IPS-11a (cell line): ENCODE results near the gene MBP.
"Not testable (repeated sequence)": the region's sequence is repeated elsewhere in the genome, so short reads cannot be mapped to it uniquely, and the experiment has no call there.

Experiments used
- H3K4me3 ChIP-seq: one replicate; pipeline ENCODE4 v1.5.1; 2013; ENCODE audit warnings: low read depth, low read length, control low read depth

MBP gene

GRCh38 chr18:76957384-76958355 lies 174.9 kb downstream of the MBP start:
- no peak overlapping the region for H3K4me3 ChIP-seq

- no peak overlapping the region for H3K4me3 ChIP-seq
Observed at GRCh38 chr18:76956648-76957047, 175.9 kb downstream of the MBP start.

GRCh38 chr18:76955524-76956170 lies 176.9 kb downstream of the MBP start:
- H3K4me3 ChIP-seq, result no peak overlapping the region

GRCh38 chr18:76953583-76954233 lies 178.9 kb downstream of the MBP start:
- no peak overlapping the region for H3K4me3 ChIP-seq

GRCh38 chr18:76953156-76953555 lies 179.4 kb downstream of the MBP start:
- H3K4me3 ChIP-seq, result no peak overlapping the region

GRCh38 chr18:76952747-76953146 lies 179.8 kb downstream of the MBP start:
- no peak overlapping the region for H3K4me3 ChIP-seq

- no peak overlapping the region for H3K4me3 ChIP-seq
Observed at GRCh38 chr18:76951456-76952247, 180.9 kb downstream of the MBP start.

GRCh38 chr18:76948345-76948744 lies 184.2 kb downstream of the MBP start:
- no peak overlapping the region for H3K4me3 ChIP-seq

- H3K4me3 ChIP-seq, result not testable (repeated sequence)
Observed at GRCh38 chr18:76944346-76944745, 188.2 kb downstream of the MBP start.

- H3K4me3 ChIP-seq, result no peak overlapping the region
Observed at GRCh38 chr18:76943542-76944339, 188.8 kb downstream of the MBP start.

- H3K4me3 ChIP-seq, result no peak overlapping the region
Observed at GRCh38 chr18:76941284-76941683, 191.3 kb downstream of the MBP start.

- no peak overlapping the region for H3K4me3 ChIP-seq
Observed at GRCh38 chr18:76938619-76939018, 194.0 kb downstream of the MBP start.

GRCh38 chr18:76937597-76937996 lies 195.0 kb downstream of the MBP start:
- H3K4me3 ChIP-seq, result no peak overlapping the region

GRCh38 chr18:76936877-76937276 lies 195.7 kb downstream of the MBP start:
- no peak overlapping the region for H3K4me3 ChIP-seq

- H3K4me3 ChIP-seq, result no peak overlapping the region
Observed at GRCh38 chr18:76935722-76936337, 196.8 kb downstream of the MBP start.

- H3K4me3 ChIP-seq, result no peak overlapping the region
Observed at GRCh38 chr18:76932026-76932819, 200.4 kb downstream of the MBP start.

- H3K4me3 ChIP-seq, result no peak overlapping the region
Observed at GRCh38 chr18:76931171-76931570, 201.4 kb downstream of the MBP start.
